Measurements from ENCODE around the gene CNOT10. TPM values are rescaled to one million over a fixed set of nuclear protein-coding genes. Genes with fewer than 3 reads are reported as not detected.

The CNOT10 gene
- polyA plus RNA-seq, 1 donor = 23.4 TPM

DNA sequence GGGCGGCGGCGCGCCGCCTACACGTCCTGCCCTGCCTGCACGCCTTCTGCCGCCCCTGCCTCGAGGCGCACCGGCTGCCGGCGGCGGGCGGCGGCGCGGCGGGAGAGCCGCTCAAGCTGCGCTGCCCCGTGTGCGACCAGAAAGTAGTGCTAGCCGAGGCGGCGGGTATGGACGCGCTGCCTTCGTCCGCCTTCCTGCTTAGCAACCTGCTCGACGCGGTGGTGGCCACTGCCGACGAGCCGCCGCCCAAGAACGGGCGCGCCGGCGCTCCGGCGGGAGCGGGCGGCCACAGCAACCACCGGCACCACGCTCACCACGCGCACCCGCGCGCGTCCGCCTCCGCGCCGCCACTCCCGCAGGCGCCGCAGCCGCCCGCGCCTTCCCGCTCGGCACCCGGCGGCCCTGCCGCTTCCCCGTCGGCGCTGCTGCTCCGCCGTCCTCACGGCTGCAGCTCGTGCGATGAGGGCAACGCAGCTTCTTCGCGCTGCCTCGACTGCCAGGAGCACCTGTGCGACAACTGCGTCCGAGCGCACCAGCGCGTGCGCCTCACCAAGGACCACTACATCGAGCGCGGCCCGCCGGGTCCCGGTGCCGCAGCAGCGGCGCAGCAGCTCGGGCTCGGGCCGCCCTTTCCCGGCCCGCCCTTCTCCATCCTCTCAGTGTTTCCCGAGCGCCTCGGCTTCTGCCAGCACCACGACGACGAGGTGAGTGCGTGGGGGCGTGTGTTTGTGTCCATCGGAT lies 133.4 kb downstream of the CNOT10 start:
- DNase-seq (ENCODE audit: low read depth) = no peak

DNA sequence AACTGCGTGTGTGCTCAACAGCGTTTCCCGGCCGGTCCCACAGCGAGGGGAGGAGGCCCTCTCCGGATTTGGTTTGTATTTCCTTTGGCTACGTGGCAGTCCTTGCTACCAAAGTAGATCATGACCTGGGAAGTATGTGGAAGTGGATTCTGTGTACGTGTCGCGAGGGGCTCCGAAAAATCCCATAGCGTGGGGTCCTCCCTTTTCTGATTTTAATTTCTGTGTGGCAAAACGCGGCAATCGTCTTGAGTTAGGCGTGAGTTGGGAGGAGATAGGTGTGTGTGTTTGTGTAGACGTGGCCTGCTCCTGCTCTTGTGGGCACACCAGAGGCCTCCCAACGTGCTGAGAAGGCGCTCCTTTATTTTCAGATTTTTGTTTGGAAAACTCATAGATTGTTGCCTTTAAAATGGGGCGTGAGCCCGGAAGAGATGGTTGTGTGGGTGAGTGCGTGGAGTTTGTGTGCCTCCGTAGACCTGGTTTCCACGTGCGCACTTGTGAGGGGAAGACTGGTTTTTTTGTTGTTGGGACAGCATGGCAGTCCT lies 134.1 kb downstream of the CNOT10 start:
- DNase-seq (ENCODE audit: low read depth) = no peak

DNA sequence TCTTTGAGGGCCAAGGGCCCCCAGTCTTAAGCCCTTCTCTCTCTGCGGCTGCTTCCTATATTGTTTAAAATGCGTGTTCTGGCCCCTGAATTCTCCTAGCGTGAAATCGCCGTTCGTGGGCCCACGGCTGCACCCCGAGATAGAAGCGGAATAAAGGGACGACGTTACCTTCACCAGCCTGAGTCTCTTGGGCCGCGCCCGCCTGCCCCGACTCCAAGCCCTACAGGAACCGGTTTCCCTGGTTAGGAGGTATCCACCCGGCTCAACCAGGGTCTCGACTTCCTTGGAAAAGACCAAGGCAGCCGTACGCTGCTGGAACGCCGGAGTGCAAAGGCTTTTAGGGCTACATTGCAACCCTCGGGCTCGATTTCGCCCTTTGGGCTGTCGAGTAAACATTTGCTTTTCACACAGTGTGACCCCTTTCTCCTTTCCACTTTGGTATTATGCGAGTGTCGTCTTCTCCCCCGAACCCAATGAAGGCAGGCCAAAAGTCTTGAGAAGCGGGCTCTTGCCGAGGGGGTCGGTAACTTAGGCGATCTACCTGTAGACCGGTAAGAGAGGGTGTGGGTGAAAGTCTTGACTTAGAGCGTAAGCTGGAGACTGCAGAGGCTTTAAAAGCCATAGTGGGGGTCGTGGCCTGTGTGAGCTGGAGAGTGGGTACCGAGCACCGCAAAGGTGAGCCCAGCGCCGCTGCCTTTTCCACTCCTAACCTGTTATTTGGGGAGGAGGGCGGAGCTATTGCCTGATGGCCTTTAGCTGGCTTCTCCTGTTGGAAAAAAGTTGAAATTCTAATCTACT lies 134.8 kb downstream of the CNOT10 start:
- no peak for DNase-seq (ENCODE audit: low read depth)

DNA sequence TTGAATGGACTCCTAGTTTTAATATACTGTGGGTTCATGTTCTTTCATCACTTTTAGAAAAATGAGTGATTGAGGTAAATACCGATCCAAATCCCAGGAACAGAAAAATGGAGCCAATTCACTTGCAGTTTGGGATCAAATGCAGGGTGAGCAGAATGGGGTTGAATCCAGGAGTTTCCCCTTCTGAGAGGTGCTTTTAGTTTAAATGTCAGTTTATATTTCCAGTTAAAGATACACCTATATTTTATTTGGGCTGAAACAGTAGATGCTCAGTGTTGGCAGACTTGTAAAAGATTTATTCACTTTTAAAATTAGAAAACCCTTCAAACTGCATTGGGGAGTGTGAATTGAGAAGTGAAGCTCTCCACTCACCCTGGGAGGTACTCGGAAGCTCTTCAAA lies 135.4 kb downstream of the CNOT10 start:
- DNase-seq (ENCODE audit: low read depth) = no peak

DNA sequence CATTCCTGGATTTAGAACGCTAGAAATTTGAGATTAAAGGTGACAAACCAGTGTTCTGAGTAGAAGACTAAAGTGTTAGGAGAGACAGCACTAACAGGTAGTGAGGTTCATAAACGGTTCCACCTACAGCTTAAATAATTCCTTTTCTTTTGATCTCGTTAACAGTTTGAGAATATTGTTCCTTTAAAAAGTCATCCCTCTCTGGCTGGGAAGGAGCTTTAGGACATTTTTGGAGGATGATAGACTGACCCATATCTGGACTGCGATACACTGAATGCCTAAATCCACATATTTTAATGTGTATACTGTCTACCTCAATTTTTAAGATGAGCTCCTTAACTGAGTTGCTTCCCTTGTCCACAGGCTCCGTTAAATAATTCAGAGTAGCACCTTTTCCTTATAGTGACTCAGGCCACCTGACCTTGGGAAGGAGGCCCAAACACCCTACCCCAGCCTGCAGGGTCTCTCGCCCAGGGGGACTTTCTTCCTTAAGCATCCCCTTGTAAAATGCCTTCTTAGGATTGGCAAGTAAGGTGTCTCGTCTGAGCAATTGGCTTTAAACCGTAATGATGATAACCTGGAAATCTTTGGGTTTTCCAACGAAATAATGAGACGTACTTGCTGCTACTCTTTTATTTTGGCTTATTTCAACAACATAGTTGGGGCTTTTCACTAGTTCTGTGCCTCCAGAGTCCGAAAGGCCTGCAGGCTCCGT lies 136.1 kb downstream of the CNOT10 start:
- no peak for DNase-seq (ENCODE audit: low read depth)

DNA sequence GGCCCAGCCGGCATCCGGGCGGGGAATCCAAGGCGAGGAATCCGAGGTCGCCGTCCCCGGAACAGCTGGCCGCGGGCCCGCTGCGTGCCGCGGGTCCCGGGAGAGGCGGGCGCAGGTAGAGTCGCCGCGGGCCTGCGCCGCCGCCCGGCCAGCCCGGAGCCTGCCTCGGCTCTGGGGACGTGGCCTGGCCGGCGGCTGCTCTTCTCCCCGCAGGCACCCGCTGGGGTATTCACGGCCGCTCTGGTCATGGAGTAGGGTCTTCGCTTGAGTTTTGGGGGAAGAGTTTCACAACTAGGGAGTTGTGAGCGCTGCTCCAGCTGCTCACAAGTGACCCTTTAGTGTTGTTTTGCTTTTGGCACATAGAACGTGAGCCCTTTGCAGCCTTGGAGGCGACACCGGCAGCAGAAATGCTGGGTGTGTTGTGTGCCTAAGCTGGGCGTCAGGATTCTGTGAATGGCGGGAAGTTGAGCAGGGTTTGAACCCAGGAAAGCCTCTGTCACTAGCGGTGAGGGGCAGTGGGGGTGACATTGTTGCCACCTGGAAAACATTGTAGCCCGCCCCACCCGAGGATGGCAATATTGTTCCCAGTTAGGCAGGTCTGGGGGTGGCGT lies 136.8 kb downstream of the CNOT10 start:
- no peak for DNase-seq (ENCODE audit: low read depth)

DNA sequence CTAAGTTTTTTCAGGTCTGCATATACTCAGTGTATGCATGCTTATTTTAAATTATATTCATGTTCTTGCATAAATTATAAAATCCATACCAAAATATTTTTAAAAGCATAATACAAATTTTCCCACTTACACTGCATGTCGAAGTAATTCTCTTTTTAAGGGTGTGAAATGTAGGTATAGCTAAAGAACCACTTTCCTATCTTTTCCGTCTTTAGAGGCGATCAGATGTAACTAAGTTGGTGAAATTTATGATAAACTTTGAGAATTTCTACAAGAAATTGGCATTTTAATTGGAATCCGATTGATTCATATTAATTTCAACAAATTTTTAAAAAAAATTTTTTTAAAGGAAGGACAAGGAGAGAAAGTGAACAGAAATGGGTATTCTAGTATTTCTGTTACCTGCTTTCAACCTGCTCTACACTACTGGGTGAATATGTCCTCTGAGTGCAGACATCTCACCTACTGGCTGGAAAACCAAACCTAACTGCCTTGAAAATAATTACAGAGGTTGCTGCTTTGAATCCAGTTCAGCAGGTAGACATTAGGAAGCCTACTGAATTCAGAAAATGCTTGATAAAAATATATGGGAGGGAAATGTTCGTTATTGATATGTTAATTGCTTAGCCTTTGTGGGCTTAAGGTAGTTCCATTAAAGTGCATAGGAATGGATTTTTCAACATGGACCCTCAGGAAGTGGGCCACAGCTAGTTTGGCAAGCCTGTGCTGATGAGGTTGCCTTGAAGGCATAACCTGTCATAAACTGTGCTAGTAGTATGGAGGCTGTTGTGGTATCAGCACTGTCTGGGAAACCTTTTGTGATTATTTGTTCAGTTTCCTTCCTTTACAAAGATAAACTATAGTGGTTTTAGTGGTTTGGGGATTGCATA lies 137.9 kb downstream of the CNOT10 start:
- DNase-seq (ENCODE audit: low read depth) = no peak

Other genes starting within 250 kb of the CNOT10 start
- 19.1 TPM for gene CMTM6, start 182.3 kb upstream of the CNOT10 start, polyA plus RNA-seq (ENCODE audit: insufficient read length)
- 35.7 TPM for gene DYNC1LI1, start 114.3 kb upstream of the CNOT10 start, polyA plus RNA-seq (ENCODE audit: insufficient read length)
- gene TRIM71, start 132.8 kb downstream of the CNOT10 start, polyA plus RNA-seq (ENCODE audit: insufficient read length) = 0.15 TPM